Measurements from ENCODE around the gene ABHD16A. TPM values are rescaled to one million over a fixed set of nuclear protein-coding genes. Genes with fewer than 3 reads are reported as not detected.
A peak's percentile ranks its signal among the peaks of the same experiment; 100 is the strongest.

Gene ABHD16A
- total RNA-seq, 4 donors from 2014 or later: 37.1 to 62.1 (median 49.9) TPM

DNA sequence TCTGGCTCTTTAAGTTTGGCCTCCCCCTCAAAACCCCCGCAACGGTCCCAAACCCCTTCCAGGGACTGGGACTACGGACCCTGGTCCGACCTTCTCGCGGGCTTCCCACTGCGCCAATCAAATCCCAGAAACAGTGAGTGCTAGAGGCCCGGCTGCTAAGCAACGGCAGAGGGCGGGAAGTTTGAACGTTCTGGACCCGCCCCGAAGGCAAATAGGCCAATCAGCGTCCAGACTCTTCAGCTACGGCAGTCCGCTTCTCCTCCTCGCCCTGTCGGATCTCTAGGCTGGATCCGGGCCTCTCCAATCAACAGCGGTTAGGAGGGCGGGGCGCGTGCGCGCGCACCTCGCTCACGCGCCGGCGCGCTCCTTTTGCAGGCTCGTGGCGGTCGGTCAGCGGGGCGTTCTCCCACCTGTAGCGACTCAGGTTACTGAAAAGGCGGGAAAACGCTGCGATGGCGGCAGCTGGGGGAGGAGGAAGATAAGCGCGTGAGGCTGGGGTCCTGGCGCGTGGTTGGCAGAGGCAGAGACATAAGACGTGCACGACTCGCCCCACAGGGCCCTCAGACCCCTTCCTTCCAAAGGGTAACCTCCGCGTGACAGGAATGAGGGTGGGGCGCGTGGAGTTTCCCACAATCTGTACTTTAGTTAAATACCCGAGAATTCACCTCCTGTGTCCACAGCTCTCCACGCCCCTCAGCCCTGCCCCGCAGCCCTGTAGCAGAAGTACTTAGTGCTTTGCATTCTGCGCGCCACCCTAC, 36.7 kb upstream of the ABHD16A start, which contains the start of gene MSH5:
Gene MSH5, plus strand, starts transcription at position 367 of the 758 bp plus-strand sequence. CDS start 462 bp downstream, outside the sequence.
- DNase-seq (ENCODE audit: low spot score in 2 of 2): peak; percentile 96 to 98
- H3K4me1 ChIP-seq: peaks cover 0 to 43% (median 31%) of the 10 kb centered on the region in 4 donors
- peak within 1 kb of the TSS; percentile 9 to 94 (median 92) for H3K27ac ChIP-seq
- peaks cover 0 to 15% (median 0%) of the 10 kb centered on the region in 3 donors for H3K36me3 ChIP-seq
- peak in 1 of 5 experiments; percentile 54 for TF ChIP-seq CTCF (IDR thresholded peaks at IDR 0.05)
- TF ChIP-seq EP300 (IDR thresholded peaks at IDR 0.05): peak; percentile 67 to 88
- peak; percentile 52 to 76 for TF ChIP-seq POLR2A (IDR thresholded peaks at IDR 0.05)
- H3K27me3 ChIP-seq: no peaks in the 10 kb centered on the region
- H3K4me3 ChIP-seq: peak within 1 kb of the TSS; percentile 57 to 82 (median 68)
- 1% methylated on average over 43 to 58 of the region's 58 CpGs for WGBS, 2 donors
- no peaks in the 10 kb centered on the region for H3K9me3 ChIP-seq

GRCh38 chr6:31737991-31738979, 35.2 kb upstream of the ABHD16A start:
- TF ChIP-seq EP300 (IDR thresholded peaks at IDR 0.05) (peak in 1 of 2 donors; percentile 50), POLR2A (IDR thresholded peaks at IDR 0.05) (peak in 1 of 2 donors; percentile 24), CTCF (IDR thresholded peaks at IDR 0.05) (peak in 1 of 5 experiments; percentile 5)
- Histone ChIP-seq H3K27ac (peak overlapping the region; percentile 34 to 94 (median 92)), H3K9me3 (no peaks in the 10 kb centered on the region), H3K4me3 (no peak overlapping the region), H3K36me3 (peaks cover 0 to 14% (median 4%) of the 10 kb centered on the region in 3 donors), H3K4me1 (peaks cover 0 to 58% (median 41%) of the 10 kb centered on the region in 4 donors), H3K27me3 (no peaks in the 10 kb centered on the region)
- WGBS, 2 donors: 21 to 25% methylated on average over 6 of the region's 6 CpGs
- peak in 1 of 2 donors; percentile 52 for DNase-seq (ENCODE audit: low spot score in 2 of 2)

GRCh38 chr6:31737315-31737990, 34.3 kb upstream of the ABHD16A start:
- DNase-seq (ENCODE audit: low spot score in 2 of 2): no peak
- Histone ChIP-seq H3K9me3 (no peaks in the 10 kb centered on the region), H3K4me3 (peak overlapping the region in 1 of 4 donors; percentile 64), H3K36me3 (peaks cover 0 to 22% (median 4%) of the 10 kb centered on the region in 3 donors), H3K27me3 (no peaks in the 10 kb centered on the region), H3K4me1 (peaks cover 0 to 66% (median 41%) of the 10 kb centered on the region in 4 donors), H3K27ac (peak overlapping the region; percentile 89 to 94 (median 92))
- TF ChIP-seq POLR2A (IDR thresholded peaks at IDR 0.05) (no peak), CTCF (IDR thresholded peaks at IDR 0.05) (no peak), EP300 (IDR thresholded peaks at IDR 0.05) (no peak)
- 51 to 58% methylated on average over 7 of the region's 7 CpGs for WGBS, 2 donors

DNA sequence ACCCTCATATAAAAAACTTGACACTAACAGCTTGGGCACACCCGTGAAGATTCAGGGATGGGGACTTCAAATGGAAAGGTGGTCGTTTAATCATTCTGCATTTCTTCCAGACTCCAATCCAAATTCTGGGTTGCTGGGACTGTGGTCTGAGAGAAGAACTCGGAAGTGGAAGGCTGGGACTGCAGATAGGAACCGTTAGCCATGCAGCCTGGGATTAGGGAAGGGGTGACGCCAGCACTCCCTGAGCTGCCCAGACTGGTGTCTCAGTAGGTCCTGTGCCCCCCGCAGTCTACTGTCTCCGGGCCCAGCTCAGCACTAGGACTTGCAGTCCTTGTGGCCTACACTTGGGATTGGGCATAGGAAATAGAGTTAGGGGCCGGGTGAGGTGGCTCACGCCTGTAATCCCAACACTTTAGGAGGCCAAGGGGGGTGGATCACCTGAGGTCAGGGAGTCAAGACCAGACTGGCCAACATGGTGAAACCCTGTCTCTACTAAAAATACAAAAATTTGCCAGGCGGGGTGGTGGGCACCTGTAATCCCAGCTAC, 33.7 kb upstream of the ABHD16A start:
- Histone ChIP-seq H3K4me1 (peaks cover 0 to 72% (median 41%) of the 10 kb centered on the region in 4 donors), H3K36me3 (peaks cover 0 to 24% (median 4%) of the 10 kb centered on the region in 3 donors), H3K27me3 (no peaks in the 10 kb centered on the region), H3K9me3 (no peaks in the 10 kb centered on the region), H3K4me3 (peak overlapping the region; percentile 64 to 76 (median 64)), H3K27ac (peak overlapping the region; percentile 89 to 94 (median 92))
- no peak for DNase-seq (ENCODE audit: low spot score in 2 of 2)
- TF ChIP-seq CTCF (IDR thresholded peaks at IDR 0.05): no peak
- TF ChIP-seq POLR2A (IDR thresholded peaks at IDR 0.05): no peak
- 36 to 48% methylated on average over 10 of the region's 10 CpGs for WGBS, 2 donors

Data from tibial nerve (tissue), 4 donors.